AG10803 (cell line): ENCODE measurements around the gene TYW3.

Source experiments
- DNase-seq: peaks from one replicate; pipeline ENCODE4 v3.0.0; 2010; ENCODE audit warnings: low read depth
- H3K4me3 ChIP-seq: 2 replicates; pipeline ENCODE4 v1.5.1; 2011; ENCODE audit warnings: mild to moderate bottlenecking, low read length, control low read depth
- TF ChIP-seq, protein P1 (sequence below): conservative IDR thresholded peaks from 2 replicates; pipeline ENCODE4 v1.5.1; 2011; ENCODE audit warnings: mild to moderate bottlenecking, low read length, control low read depth, inconsistent platforms

TYW3 gene

DNA sequence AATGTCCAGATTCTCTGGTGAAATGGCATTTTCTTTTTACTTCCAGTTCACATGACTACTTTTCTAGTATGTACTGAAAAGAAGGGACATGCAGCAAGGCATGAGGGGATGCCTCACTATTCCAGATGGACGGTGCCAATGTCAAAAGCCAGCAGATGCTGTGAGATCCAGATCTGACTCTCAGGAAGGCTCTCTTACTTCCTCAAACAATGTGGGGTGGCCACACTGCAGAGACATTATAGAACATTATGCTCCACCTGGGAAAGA is 17.8 kb upstream of the TYW3 start:
- TF ChIP-seq, protein P1, sequence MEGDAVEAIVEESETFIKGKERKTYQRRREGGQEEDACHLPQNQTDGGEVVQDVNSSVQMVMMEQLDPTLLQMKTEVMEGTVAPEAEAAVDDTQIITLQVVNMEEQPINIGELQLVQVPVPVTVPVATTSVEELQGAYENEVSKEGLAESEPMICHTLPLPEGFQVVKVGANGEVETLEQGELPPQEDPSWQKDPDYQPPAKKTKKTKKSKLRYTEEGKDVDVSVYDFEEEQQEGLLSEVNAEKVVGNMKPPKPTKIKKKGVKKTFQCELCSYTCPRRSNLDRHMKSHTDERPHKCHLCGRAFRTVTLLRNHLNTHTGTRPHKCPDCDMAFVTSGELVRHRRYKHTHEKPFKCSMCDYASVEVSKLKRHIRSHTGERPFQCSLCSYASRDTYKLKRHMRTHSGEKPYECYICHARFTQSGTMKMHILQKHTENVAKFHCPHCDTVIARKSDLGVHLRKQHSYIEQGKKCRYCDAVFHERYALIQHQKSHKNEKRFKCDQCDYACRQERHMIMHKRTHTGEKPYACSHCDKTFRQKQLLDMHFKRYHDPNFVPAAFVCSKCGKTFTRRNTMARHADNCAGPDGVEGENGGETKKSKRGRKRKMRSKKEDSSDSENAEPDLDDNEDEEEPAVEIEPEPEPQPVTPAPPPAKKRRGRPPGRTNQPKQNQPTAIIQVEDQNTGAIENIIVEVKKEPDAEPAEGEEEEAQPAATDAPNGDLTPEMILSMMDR: no peak
- DNase-seq: no peak
- H3K4me3 ChIP-seq: no peak overlapping the region

- no peak for DNase-seq
- TF ChIP-seq, protein P1: no peak
- H3K4me3 ChIP-seq: no peak overlapping the region
Measured at GRCh38 chr1:74715806-74716205, 17.1 kb upstream of the TYW3 start.

- TF ChIP-seq, protein P1: no peak
- no peak for DNase-seq
- no peak overlapping the region for H3K4me3 ChIP-seq
Measured at GRCh38 chr1:74716822-74717221, 16.1 kb upstream of the TYW3 start.

DNA sequence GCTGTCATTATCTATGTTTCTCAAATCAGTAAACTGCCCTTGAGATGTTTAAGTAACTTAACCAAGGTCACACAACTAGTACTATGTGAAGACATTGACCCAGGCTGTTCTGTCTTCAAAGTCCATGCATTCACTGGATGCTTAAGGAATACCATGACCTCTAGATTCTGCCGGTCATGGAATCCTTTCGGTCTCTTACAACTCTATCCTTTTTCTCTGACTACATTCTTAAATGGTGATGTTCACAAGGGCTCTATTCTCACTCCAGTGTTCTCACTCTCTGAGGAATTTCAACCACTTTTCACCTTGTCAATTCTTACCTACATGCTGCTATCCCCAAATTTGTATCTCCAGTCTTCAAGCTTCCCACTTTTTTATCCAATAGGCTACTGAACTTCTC is 15.3 kb upstream of the TYW3 start:
- DNase-seq: no peak
- no peak overlapping the region for H3K4me3 ChIP-seq
- TF ChIP-seq, protein P1: no peak

DNA sequence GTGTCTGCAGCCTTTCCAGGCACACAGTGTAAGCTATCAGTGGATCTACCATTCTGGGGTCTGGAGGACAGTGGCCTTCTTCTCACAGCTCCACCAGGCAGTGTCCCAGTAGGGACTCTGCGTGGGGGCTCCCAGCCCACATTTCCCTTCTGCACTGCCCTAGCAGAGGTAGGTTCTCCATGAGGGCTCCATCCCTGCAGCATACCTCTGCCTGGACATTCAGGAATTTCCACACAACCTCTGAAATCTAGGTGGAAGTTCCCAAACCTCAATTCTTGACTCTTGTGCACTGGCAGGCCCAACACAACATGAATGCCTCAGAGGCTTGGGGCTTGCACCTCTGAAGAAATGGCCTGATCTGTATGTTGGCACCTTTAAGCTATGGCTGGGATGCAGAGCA is 6.9 kb upstream of the TYW3 start:
- no peak for DNase-seq
- TF ChIP-seq, protein P1: no peak
- no peak overlapping the region for H3K4me3 ChIP-seq

GRCh38 chr1:74728736-74729135 is 4.2 kb upstream of the TYW3 start:
- no peak overlapping the region for H3K4me3 ChIP-seq
- DNase-seq: no peak
- TF ChIP-seq, protein P1: no peak

DNA sequence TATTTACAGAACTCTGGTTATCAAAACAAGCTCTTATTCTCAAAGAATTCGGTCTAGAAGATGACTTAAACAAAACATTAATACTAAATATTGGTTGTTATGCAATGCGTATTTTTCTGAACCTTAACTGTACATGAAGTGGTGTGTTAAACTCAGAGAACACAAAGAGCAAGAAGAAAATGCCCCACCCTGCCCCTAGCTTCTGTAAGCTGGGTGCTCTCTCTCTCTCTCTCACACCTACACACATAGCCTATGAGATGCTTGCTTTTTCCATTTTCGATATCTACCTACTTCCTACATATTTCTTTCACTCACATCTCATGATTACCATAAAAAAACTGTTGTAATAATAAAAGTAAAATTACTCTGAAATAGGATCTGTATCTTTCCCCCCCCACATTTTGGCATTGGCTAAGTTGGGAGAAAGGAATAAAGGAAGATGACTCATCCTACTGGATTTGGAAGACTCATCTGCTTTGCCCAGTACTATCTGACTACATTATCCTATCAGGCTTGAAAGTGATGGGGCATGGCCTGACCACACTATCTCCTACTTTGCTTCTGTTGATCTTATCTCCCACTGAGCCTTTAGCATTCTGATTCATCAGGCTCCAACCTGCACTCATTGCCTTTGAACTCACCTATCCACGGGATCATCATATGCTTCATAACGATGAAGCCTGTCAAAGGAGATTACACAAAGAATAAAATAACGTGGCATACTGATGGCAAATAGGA is 3.0 kb upstream of the TYW3 start:
- peak; percentile 50 for DNase-seq
- H3K4me3 ChIP-seq: no peak overlapping the region
- TF ChIP-seq, protein P1: no peak
